Tibial nerve (tissue), 3 donors: Measurements from ENCODE around the gene NCS1.

ENCODE experiments used
- CTCF ChIP-seq, 5 experiments: fragments of 200-600 bp in 3 of 5; fragments of 450-650 bp in 2 of 5; sonication (generic) in 3 of 5; IDR thresholded peaks; one replicate each; pipeline ENCODE4 v1.5.1; 2016 to 2019; ENCODE audit warnings: antibody characterized with exemption in 5 of 5, mild to moderate bottlenecking in 3 of 5, moderate library complexity in 2 of 5
- POLR2A ChIP-seq, 2 donors: fragments of 450-650 bp; IDR thresholded peaks; one replicate each; pipeline ENCODE4 v1.6.1; 2017; ENCODE audit warnings: antibody characterized with exemption in 2 of 2, mild to moderate bottlenecking in 2 of 2, moderate library complexity in 2 of 2

- TF ChIP-seq POLR2A (IDR thresholded peaks at IDR 0.05) (no peak), CTCF (IDR thresholded peaks at IDR 0.05) (peak; percentile 90 to 97 (median 93))
These were observed 71.0 kb downstream of the NCS1 start for GRCh38 chr9:130243015-130243881.
